Stimulated activated CD4-positive, alpha-beta T cell treated with anti-CD3 and anti-CD28 coated beads, Interleukin-1b, Interleukin-23, amount 100 ng/mL, for 48 hours (primary cell): ENCODE measurements around the gene RALGAPA1.
A peak's percentile ranks its signal among the peaks of the same experiment; 100 is the strongest.

Experiments used
- DNase-seq: peaks from one replicate; pipeline ENCODE4 v3.0.0-alpha.2; 2020

RALGAPA1 gene

DNA sequence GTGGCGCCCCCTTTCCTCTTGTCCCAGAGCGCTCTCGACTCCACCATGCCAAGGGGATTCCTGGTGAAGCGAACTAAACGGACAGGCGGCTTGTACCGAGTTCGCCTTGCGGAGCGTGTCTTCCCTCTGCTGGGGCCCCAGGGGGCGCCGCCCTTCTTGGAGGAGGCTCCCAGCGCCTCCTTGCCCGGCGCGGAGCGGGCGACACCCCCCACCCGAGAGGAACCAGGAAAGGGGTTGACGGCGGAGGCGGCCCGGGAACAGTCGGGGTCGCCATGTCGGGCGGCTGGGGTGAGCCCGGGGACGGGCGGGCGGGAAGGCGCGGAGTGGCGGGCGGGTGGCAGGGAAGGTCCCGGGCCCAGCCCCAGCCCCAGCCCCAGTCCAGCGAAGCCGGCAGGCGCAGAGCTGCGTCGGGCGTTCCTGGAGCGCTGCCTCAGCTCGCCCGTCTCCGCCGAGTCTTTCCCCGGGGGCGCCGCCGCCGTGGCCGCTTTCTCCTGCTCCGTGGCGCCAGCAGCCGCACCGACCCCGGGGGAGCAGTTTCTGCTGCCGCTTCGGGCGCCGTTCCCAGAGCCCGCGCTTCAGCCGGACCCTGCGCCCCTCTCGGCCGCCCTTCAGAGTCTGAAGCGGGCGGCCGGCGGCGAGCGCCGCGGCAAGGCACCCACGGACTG is 274.8 kb downstream of the RALGAPA1 start:
- no peak for DNase-seq

DNA sequence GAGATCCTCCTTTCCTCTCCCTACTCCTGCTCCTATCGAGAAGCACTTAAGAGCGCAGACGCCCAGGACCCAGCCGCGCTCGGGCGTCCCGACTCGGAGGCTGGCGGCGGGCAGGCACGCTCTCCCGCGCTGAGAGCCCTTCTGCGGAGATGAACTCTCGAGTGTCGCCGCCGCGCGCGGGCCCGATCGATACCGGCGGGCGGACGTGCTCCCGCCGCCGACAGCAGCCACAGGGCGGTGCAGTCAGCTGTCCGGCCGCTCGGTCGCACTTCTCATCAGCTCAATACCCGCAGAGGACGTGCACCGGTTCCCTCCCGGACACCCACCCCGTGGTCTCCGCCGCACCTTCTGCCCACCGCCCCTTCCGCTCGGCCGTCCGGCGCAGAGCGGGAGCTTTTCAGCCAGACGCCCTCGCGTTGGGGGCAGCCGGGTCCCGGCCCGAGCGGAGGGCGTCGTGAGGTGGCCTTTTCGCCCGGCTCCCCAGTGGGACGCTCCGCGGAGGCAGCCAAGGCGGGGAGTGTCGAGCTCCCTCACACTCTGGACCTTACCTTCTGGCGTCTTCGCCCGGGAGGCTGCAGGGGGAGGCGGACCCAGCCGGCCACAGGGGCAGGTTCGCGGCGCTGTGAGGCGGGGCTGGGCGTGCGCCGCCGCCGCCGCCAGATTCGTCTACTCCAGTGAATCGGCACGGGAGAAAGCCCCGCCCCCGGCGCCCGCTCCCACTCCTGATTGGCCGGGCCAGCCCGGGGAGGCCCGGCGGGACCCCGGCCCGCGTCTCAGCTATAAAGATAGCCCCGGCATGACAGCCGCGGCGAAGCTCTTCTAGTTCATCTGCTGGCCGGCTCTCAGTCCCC is 275.5 kb downstream of the RALGAPA1 start, which contains the start of gene INSM2:
INSM2 (plus strand) TSS at position 808 of the 851 bp plus-strand sequence. CDS start 89 bp downstream, outside the sequence.
- peak; percentile 69 for DNase-seq

DNA sequence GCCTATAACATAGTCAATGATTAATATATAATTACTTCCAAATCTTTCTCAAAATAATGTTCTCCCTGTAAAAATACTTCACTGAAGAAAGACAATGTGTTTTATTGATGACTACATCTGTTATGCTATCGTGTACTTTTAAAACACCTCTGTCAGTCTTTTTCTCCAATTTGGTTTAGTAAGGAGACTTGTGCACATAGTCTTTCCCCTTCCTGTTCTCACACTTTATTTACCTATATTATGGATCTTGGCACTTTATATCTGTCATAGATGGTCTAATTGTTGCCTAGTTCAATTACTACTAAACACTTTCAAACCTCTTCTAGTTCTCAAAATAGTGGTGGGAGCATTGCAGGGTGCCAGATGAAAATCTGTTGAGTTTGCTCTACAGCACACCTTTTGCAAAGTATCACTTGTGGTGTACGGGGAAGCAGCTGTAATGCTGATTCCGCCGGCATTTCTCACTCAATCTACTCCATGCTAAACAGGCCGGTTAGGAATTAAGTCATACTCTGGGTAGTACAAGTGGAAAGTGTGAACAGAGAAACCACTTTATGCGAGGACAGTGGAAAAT is 276.2 kb downstream of the RALGAPA1 start:
- DNase-seq, result no peak

DNA sequence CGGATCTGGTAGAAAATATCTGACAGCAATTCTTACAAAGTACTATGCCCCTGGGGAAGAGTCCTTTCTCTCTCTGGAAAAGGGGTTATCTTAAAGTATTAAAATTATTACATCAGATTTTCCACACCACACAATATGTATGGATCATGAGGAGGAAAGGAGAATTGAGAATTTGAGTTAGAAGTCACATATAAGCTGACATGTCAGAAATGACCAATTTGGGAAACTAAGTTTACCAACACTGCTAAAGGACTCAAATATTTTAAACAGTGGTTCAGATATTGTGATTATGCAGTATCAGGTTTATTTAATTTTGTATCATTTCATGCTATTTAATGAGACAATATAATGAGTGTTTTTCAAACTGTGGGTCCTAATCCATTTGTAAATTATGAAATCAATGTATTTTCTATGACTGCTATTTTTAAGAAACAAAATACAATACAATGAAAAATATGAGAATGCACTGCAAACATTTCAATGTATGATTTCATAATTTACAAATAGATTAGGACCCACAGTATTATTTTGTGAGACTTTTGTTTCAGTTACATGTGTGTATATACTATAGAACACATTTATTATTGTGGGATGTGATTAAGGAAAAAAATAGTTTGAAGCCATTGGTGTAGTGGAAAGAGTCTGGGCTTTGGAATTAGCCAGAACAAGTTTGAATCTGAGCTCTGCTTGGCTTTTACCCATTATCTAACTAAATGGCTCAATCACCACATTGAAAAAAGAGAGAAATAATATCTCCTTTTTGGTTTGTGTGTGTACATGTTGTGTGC is 276.9 kb downstream of the RALGAPA1 start:
- DNase-seq, result no peak

DNA sequence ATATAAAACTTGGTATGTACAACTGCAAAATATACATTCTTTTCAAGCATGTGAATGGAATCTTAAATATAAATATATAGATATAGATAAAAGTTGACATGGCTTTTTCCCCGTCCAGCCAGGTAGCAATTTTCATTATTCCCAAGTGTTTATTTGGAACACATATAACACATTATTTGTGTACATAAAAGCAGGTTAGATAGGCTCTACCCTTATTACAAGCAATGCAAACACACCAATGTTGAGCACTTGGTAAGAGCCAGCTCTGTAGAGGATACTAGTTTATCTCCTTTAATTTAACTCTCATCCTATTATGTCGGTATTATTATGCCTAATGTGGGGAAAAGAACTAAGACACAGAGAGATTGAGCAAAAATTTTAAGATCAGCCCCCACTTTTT is 282.1 kb downstream of the RALGAPA1 start:
- no peak for DNase-seq

DNA sequence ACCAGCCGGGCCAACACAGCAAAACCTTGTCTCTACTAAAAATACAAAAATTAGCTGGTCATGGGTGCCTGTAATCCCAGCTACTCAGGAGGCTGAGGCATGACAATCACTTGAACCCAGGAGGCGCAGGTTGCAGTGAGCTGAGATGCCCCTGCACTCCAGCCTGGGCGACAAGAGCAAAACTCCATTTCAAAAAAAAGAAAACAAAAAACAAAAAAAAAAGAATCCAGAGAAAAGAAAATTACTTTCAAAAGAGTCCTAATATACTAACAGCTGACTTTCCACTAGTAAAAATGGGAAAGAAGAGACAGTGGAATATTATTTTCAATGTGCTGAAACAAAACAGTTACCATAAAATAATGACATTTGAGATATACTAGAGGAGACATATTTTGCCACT is 283.4 kb downstream of the RALGAPA1 start:
- DNase-seq, result no peak

DNA sequence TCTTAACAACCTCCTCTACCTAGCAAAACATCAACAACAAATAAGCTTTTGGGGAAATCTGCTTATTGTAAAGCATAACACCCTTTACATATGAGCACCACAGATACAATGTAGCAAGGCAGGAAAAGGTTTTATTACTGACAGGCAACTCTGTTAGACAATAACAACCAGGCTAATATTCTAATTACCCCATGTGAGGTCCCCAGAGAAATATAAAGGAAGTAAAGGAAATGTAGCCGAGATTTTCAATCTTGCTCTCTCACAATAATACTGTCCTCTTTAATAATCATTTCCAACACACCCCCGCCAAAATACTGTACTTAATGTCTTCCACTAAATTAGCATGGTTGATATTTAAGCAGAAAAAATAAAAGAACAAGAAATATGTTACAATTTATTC is 289.1 kb downstream of the RALGAPA1 start:
- DNase-seq, result no peak

DNA sequence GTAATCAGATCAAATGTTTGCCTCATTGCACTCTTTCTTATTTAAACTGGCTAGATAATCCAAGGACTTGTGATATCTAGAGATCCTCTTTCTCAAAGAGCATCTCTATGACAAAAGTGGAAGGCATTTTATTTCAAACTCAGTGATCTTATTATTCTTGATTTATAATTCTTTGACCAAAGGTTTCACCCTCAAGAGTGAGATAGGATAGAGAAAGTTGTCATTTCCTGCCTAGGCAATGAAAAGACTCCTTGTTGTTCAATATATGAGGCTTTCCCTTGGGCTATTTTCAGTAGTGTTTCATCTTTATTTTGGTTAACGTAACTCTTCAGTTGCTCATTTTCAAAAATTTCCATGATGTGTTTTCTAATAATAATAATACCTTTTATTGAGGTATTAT is 293.2 kb downstream of the RALGAPA1 start:
- no peak for DNase-seq

DNA sequence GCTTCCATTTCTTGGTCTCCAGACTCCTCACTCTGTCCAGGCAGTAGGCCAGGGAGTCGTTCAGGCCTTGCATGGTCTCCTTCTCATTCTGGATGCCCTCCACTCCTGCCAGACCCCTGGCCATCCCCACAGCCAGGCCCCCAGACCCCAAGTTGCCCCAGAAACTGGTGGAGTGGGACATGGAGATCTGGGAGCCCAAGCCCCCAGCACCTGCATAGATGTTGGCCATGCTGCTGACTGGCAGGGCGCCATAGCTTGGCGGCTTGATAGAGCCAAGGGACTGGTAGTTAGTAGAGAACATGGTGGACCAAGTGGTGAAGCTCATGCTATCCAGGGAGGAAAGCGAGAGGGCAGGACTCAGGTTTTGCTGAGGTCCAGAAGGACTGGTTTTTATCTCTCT is 296.3 kb downstream of the RALGAPA1 start:
- no peak for DNase-seq

DNA sequence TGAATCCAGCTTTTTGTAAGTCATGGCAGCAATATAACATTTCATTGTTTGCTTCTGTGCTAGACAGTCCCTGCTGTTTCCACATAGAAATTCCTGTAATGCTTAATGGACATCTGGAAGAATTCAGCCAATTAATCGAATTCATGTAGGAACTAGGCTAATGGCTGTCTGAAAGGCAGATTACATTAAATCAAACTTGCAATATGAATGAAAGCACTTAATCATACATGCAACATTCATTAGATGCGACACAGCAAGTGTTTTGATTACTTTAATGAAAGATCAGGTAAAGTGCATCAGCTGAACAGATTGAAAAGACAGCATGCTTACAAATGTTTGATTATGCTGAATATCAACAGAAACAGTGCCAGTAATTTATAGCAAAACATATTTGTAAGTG is 299.2 kb downstream of the RALGAPA1 start:
- DNase-seq, result no peak

DNA sequence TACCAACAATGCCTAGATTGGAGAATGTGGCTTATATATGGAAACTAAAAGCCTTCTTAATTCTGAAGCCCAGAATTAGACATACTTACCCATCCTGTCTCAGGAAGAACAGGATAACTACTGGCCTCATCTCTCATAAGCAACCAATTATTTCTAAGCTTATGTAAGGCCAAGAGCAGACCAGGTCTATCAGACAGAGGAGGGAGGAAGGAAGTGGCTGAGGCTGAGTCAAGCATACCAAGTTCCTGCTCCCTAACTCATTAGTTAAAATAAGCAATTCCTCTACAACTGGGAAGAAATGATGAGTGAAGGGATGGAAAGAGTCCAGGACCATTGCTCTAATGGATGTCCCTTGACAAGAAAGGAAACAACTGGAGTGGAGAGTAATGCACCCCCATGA is 302.2 kb downstream of the RALGAPA1 start:
- no peak for DNase-seq

DNA sequence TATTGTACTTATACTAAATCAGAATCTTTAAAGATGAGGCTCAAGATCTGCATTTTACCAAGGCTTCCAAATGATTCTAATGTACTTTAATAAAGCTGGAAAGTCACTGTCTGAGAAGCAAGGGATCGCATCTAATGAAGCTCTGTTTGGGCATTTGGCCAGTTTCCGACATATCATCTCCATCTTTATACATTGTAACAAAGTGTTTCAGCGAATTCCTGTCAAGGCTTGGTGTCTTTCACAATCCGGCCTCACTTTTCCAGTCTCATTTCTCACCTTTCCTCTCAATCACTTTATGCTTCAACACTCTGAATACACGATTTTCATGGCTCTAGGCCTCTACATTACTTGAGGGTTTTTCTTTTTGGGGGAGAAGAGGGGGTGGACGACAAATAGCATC is 302.6 kb downstream of the RALGAPA1 start:
- DNase-seq, result no peak

DNA sequence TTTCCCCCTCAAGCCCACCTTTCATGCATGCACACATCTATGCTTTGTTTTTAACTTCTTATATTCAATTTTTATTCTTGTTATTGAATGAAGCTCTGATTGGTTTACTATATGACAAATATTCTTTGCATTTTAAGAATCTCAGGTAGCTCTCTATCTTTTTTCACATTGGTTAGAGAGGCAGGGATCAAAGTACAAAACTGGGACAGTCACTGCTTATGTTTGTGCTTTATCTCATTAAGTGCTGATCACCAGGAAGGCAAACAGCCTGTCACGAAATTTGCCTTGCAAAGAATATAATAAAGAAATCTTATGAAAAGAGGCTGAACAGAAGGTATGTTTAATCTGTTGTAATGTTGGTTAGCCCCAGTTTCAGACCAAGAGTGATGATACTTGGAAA is 304.8 kb downstream of the RALGAPA1 start:
- DNase-seq, result no peak

DNA sequence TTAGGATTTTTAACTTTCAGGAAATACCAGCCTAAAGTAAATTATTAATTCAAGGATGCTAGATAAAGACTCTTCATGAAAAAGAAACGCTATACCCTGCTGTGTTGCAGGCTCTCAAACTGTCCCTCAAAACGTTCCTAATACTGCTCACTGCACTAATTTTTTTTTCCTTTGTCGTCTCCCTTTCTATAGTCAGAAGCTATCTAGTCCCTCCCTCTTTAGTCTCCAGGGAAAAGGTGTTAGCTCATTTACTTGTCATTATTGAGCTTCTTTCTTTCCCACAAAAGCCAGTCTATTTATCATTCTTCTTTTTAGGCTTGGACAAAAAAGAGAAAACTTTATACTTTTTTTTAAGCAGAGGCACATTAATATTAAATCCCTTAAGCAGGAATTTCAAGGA is 305.4 kb downstream of the RALGAPA1 start:
- no peak for DNase-seq

DNA sequence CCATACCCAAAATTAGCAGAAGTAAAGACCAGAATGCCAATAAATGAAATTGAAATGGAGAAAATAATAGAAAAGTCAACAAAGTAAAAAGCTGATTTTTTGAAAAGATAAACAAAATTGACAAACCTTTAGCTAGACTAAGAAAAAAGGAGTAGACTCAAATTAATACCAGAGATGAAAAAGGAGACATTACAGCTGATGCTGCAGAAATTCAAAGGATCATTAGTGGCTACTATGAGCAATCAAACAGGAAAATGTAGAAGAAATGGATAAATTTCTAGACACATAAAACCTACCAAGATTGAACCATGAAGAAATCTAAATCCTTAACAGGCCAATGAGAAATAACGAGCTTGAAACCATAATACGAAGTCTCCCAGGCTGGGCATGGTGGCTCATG is 309.9 kb downstream of the RALGAPA1 start:
- no peak for DNase-seq

DNA sequence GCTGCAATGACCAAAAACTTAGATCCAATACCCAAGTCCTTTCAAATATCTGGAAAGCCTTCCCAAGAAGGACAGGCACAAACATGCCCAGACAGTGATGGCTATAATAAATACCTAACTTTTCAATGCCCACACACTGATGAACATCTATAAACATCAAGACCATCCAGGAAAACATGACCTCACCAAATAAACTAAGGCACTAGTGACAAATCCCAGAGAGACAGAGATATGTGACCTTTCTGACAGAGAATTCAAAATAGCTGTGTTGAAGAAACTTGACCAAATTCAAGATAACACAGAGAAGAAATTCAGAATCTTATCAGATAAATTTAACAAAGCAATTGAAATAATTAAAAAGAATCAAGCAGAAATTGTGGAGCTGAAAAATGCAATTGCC is 313.8 kb downstream of the RALGAPA1 start:
- no peak for DNase-seq

DNA sequence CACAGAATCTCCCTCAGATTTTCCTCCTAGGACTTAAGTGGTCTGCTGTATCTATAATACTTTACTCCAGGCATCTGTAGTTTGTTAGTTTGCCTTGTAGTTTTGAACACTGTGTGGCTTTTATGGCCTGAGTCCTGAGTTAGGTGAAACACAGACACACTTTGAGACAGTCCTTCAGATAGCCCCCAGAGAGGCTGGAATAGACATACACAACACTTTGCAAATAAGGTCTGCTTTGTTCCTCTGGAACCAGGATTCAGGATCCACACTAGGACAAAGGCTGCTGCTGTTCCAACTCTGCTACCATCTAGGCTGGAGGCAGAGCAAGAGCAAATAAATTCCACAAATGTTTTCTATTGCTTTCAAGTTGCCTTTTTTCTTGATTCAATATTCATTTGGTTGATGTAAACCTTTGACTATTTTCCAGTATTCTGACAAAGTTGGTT is 316.5 kb downstream of the RALGAPA1 start:
- no peak for DNase-seq
